H1 (cell line): ENCODE results near the gene DIP2C. TPM values are rescaled to one million over a fixed set of nuclear protein-coding genes. Genes with fewer than 3 reads are reported as not detected.

Source experiments
- CHD7 ChIP-seq: fragments of 300-600 bp; sonication (generic); IDR thresholded peaks from 2 replicates; pipeline ENCODE4 v1.7.1; 2012; ENCODE audit warnings: low read length, moderate library complexity, mild to moderate bottlenecking, inconsistent platforms; ENCODE audit not compliant: insufficient replicate concordance
- CTBP2 ChIP-seq: IDR thresholded peaks from 2 replicates; pipeline ENCODE4 v1.7.0; 2011; ENCODE audit warnings: borderline replicate concordance, mild to moderate bottlenecking, moderate library complexity, mixed read lengths, low read length; ENCODE audit not compliant: insufficient read depth, insufficient read length
- MAX ChIP-seq: IDR thresholded peaks from 2 replicates; pipeline ENCODE4 v1.6.1; 2012; ENCODE audit warnings: inconsistent platforms
- NRF1 ChIP-seq: IDR thresholded peaks from 2 replicates; pipeline ENCODE4 v1.6.1; 2011; ENCODE audit warnings: mild to moderate bottlenecking, low read depth, low read length, improper control_type of control experiment
- POLR2AphosphoS5 ChIP-seq: IDR thresholded peaks from 2 replicates; pipeline ENCODE4 v1.6.1; 2011; ENCODE audit warnings: low read depth, low read length
- RAD21 ChIP-seq, 2 experiments: IDR thresholded peaks in 1 of 2; conservative IDR thresholded peaks in 1 of 2; 2 replicates each; pipeline ENCODE4 v1.6.1; 2011; ENCODE audit warnings: low read depth in 2 of 2, low read length in 2 of 2, improper control_type of control experiment in 1 of 2, inconsistent platforms in 1 of 2, mild to moderate bottlenecking in 1 of 2, moderate library complexity in 1 of 2
- SAP30 ChIP-seq: fragments of 300-600 bp; sonication (generic); IDR thresholded peaks from 2 replicates; pipeline ENCODE4 v1.7.1; 2012; ENCODE audit warnings: low read length, moderate library complexity, mild to moderate bottlenecking, inconsistent platforms; ENCODE audit not compliant: insufficient read depth, insufficient replicate concordance
- SUZ12 ChIP-seq: fragments of 200-600 bp; sonication (generic); IDR thresholded peaks from 2 replicates; pipeline ENCODE4 v1.6.1; 2012; ENCODE audit warnings: mild to moderate bottlenecking, inconsistent platforms, low read length, moderate library complexity, mixed read lengths
- USF2 ChIP-seq: IDR thresholded peaks from 2 replicates; pipeline ENCODE4 v1.6.1; 2011; ENCODE audit warnings: low read length, improper control_type of control experiment
- polyA plus RNA-seq, 7 experiments: library from polyadenylated mRNA; depleted of rRNA in 3 of 7; stranded (reverse) in 5 of 7; unstranded in 2 of 7; fragments of >200 nt in 5 of 7; fragments of 200-250 nt in 2 of 7; gene quantifications; 1 replicate in 5 of 7; 2 replicates in 1 of 7; 4 replicates in 1 of 7; pipeline versions ENCODE4 v1.2.1 to v1.2.3, GENCODE V29; 2011 to 2013; ENCODE audit warnings: missing spikeins in 2 of 7, mixed read lengths in 2 of 7
- total RNA-seq: library from RNA; stranded (reverse); fragmentation: NEBNext Ultra II Directional; extraction: Animal tissue kit (Norgen Biotek cat#: 25700); gene quantifications from 2 replicates; pipeline ENCODE4 v1.2.1, GENCODE V29; 2021

The DIP2C gene
- total and polyA plus RNA-seq, 2 of the 8 experiments (the other 6 are each of a cell fraction or from before 2014, with no cell fraction given) = 3.8 to 9.3 TPM

- no peak for TF ChIP-seq CHD7
- no peak for TF ChIP-seq MAX
- TF ChIP-seq NRF1 = no peak
- no peak for TF ChIP-seq RAD21 (IDR thresholded peaks at IDR 0.05 in 1 of 2, conservative IDR thresholded peaks at IDR 0.05 in 1 of 2; ENCODE audit: low read depth in 2 of 2, low read length in 2 of 2)
- TF ChIP-seq SUZ12 = no peak
- TF ChIP-seq POLR2AphosphoS5 = no peak
- TF ChIP-seq SAP30 = no peak
- no peak for TF ChIP-seq USF2
- no peak for TF ChIP-seq CTBP2
Observed at GRCh38 chr10:451856-452255, 237.6 kb downstream of the DIP2C start (continued).
